Measurements from ENCODE around the gene SKA2.
"Not testable (repeated sequence)": the region's sequence is repeated elsewhere in the genome, so short reads cannot be mapped to it uniquely, and the experiment has no call there.

The SKA2 gene

DNA sequence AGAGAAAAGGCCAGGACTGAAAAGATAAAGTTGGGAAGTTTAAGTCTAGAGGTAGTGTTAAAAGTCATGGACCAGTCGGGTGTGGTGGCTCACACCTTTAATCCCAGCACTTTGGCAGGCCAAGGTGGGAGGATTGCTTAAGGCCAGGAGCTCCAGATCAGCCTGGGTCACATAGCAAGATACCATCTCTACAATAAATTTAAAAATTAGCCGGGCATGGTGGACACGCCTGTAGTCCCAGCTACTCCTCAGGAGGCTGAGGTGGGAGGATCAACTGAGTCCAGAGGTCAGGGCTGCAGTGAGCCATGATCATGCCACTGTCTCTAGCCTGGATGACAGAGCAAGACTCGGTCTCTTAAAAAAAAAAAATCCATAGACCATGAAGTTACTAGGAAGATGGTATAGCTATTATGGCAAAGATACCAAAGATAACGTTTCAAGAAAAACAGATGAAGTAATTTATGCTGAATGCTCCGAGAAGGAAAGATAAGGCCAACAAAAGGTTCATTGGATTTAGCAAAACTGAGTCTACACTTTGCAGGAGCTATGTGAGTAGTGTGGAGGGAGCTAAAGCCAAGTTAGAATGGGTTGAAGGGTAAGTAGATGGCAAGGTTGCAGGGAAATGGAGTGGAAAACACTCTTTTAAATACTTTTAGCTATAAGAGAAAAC, 60.0 kb downstream of the SKA2 start:
- Histone ChIP-seq H3K27ac (peak overlapping the region; percentile 97), H3K9ac (ENCODE audit: insufficient read length) (no peak overlapping the region), H3K4me3 (no peak overlapping the region), H3K9me3 (ENCODE audit: low read depth, low read length) (no peaks in the 10 kb centered on the region), H3K36me3 (ENCODE audit: insufficient read depth, low read length) (peaks cover 28% of the 10 kb centered on the region)
- TF ChIP-seq FOXP2 (optimal IDR thresholded peaks at IDR 0.05; ENCODE audit: control extremely low read depth, extremely low read length, insufficient read depth) (no peak), POLR2AphosphoS5 (IDR thresholded peaks at IDR 0.05; ENCODE audit: borderline replicate concordance, low read depth, low read length) (no peak), EZH2 (IDR thresholded peaks at IDR 0.05) (no peak)
- no peak for DNase-seq (ENCODE audit: low read depth, low spot score)

DNA sequence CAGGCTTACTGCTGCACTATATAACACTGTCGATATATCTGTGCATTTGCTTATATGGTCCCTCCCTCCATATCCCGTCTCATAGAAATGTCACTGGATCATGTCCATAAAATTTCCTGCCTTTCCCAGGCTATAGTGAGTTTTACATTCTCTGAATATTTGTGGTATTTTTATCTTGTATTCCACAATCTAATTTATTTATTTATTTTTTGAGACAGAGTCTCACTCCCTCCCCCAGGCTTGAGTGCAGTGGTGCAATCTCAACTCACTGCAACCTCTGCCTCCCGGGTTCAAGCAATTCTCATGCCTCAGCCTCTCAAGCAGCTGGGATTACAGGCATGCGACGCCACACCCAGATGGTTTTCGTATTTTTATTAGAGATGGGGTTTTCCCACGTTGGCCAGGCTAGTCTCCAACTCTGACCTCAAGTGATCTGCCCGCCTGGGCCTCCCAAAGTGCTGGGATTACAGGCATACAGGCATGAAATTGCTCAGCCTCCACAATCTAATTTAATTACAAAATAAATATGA, 61.2 kb downstream of the SKA2 start:
- Histone ChIP-seq H3K27ac (peak overlapping the region; percentile 97), H3K9me3 (ENCODE audit: low read depth, low read length) (no peaks in the 10 kb centered on the region), H3K36me3 (ENCODE audit: insufficient read depth, low read length) (peaks cover 27% of the 10 kb centered on the region), H3K4me3 (peak overlapping the region; percentile 79), H3K9ac (ENCODE audit: insufficient read length) (peak overlapping the region; percentile 75)
- TF ChIP-seq EZH2 (IDR thresholded peaks at IDR 0.05) (no peak), POLR2AphosphoS5 (IDR thresholded peaks at IDR 0.05; ENCODE audit: borderline replicate concordance, low read depth, low read length) (no peak), FOXP2 (optimal IDR thresholded peaks at IDR 0.05; ENCODE audit: control extremely low read depth, extremely low read length, insufficient read depth) (no peak)
- DNase-seq (ENCODE audit: low read depth, low spot score), result peak; percentile 84

DNA sequence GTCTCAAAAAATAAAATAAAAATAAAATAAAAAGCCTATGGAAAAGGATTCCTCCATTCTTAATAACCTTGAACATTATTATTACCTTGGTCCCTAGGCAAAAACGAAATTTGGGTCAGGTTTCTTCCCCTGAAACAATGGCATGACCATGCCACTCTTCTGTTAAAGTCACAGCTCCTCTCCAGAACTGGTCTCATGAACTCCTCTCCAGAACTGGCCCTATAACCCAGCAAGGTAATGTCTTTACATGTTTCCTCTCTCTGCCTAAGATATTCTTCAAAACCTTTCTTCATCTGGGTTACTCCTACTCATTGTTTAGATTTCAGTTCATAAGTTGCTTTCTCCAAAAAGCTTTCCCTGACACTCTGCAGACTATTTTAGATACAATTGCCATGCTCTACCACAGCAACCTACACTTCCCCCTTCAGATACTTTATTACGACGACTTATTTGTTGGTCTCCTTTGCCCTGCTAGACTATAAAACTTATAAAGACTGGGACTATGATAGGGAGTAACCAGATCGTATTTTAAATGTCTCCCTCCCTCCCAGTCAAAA, 61.8 kb downstream of the SKA2 start:
- peaks cover 26% of the 10 kb centered on the region for H3K36me3 ChIP-seq (ENCODE audit: insufficient read depth, low read length)
- TF ChIP-seq EZH2 (IDR thresholded peaks at IDR 0.05) (no peak), POLR2AphosphoS5 (IDR thresholded peaks at IDR 0.05; ENCODE audit: borderline replicate concordance, low read depth, low read length) (no peak), FOXP2 (optimal IDR thresholded peaks at IDR 0.05; ENCODE audit: control extremely low read depth, extremely low read length, insufficient read depth) (no peak)
- peak overlapping the region; percentile 75 for H3K9ac ChIP-seq (ENCODE audit: insufficient read length)
- no peaks in the 10 kb centered on the region for H3K9me3 ChIP-seq (ENCODE audit: low read depth, low read length)
- no peak for DNase-seq (ENCODE audit: low read depth, low spot score)
- peak overlapping the region; percentile 79 for H3K4me3 ChIP-seq
- peak overlapping the region; percentile 97 for H3K27ac ChIP-seq

DNA sequence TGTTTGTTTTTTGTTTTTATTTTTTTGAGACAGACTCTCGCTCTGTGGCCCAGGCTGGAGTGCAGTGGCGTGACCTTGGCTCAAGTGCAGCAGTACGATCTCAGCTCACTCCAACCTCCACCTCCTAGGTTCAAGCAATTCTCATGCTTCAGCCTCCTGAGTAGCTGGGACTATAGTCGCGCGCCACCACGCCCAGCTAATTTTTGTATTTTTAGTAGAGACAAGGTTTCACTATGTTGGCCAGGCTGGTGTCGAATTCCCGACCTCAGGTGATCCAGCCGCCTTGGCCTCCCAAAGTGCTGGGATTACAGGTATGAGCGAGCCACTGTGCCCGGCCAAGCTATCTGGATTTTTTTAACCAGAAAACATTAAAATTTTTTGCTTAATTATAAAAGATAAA, 64.4 kb downstream of the SKA2 start:
- not testable (repeated sequence) for DNase-seq (ENCODE audit: low read depth, low spot score); H3K27ac ChIP-seq; H3K9ac ChIP-seq (ENCODE audit: insufficient read length); H3K4me3 ChIP-seq; H3K9me3 ChIP-seq (ENCODE audit: low read depth, low read length)
- H3K36me3 ChIP-seq (ENCODE audit: insufficient read depth, low read length), result peaks cover 27% of the 10 kb centered on the region

DNA sequence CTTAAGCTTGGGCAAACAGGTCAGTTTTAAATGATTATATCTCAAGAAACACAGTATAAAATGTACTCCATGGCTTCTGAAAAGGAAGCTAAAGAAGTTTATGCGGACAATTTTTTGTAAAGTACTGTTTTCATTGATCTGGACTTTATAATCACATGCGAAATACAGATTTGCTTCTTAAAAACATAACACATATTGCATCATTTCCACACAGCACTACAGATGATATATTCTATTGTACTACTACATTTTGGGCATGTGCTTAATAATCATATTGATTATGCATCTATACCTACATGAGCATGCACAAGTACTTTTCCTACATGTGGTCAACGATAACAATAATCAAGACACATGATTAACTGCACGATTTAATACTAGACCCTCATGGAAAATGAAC, 70.8 kb downstream of the SKA2 start:
- TF ChIP-seq EZH2 (IDR thresholded peaks at IDR 0.05), result no peak
- no peak for TF ChIP-seq POLR2AphosphoS5 (IDR thresholded peaks at IDR 0.05; ENCODE audit: borderline replicate concordance, low read depth, low read length)
- TF ChIP-seq FOXP2 (optimal IDR thresholded peaks at IDR 0.05; ENCODE audit: control extremely low read depth, extremely low read length, insufficient read depth), result no peak
- DNase-seq (ENCODE audit: low read depth, low spot score), result no peak
- H3K4me3 ChIP-seq, result no peak overlapping the region
- H3K27ac ChIP-seq, result peak overlapping the region; percentile 42; the same call in 1 of the 2 replicates
- no peak overlapping the region for H3K9ac ChIP-seq (ENCODE audit: insufficient read length)
- peaks cover 56% of the 10 kb centered on the region for H3K36me3 ChIP-seq (ENCODE audit: insufficient read depth, low read length)
- H3K9me3 ChIP-seq (ENCODE audit: low read depth, low read length), result peaks cover 2% of the 10 kb centered on the region; the same call in 1 of the 2 replicates

DNA sequence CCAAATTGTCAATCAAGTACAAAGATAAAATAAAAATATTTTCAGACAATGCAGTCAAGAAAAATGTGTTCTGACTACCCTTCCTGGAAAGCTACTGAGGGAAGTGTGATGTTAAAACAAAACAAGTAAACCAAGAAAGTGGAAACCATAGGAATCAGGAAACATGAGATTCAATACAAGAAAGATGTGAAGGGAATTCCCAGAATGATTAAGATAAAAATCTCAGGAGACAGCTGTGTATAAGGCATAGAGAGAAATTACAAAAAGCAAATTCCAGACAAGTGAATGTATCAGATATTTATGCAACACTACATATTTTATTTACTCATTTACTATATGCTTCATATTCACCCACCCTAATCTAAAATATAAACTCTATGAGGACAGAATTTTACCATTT, 80.5 kb downstream of the SKA2 start:
- no peak overlapping the region for H3K4me3 ChIP-seq
- no peaks in the 10 kb centered on the region for H3K9me3 ChIP-seq (ENCODE audit: low read depth, low read length)
- TF ChIP-seq POLR2AphosphoS5 (IDR thresholded peaks at IDR 0.05; ENCODE audit: borderline replicate concordance, low read depth, low read length) (no peak), EZH2 (IDR thresholded peaks at IDR 0.05) (no peak), FOXP2 (optimal IDR thresholded peaks at IDR 0.05; ENCODE audit: control extremely low read depth, extremely low read length, insufficient read depth) (no peak)
- H3K27ac ChIP-seq, result no peak overlapping the region
- no peak overlapping the region for H3K9ac ChIP-seq (ENCODE audit: insufficient read length)
- H3K36me3 ChIP-seq (ENCODE audit: insufficient read depth, low read length), result peaks cover 52% of the 10 kb centered on the region
- DNase-seq (ENCODE audit: low read depth, low spot score), result no peak

DNA sequence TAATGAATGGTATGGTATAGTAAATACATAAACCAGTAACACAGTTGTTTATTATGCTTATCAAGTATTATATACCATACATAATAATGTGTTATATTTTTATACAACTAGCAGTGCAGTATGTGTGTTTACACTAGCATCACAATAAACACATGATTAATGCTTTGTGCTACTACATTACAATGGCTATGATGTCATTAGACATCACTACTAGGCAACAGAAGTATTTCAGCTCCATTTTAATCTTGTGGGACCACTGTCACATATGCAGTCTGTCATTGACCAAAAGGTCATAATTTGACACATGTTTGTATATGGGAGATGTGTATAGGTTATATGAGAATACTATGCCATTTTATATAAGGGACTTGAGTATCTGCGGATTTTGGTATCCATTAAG, 81.0 kb downstream of the SKA2 start:
- Histone ChIP-seq H3K36me3 (ENCODE audit: insufficient read depth, low read length) (peaks cover 49% of the 10 kb centered on the region), H3K9me3 (ENCODE audit: low read depth, low read length) (no peaks in the 10 kb centered on the region), H3K27ac (no peak overlapping the region), H3K9ac (ENCODE audit: insufficient read length) (no peak overlapping the region), H3K4me3 (no peak overlapping the region)
- TF ChIP-seq POLR2AphosphoS5 (IDR thresholded peaks at IDR 0.05; ENCODE audit: borderline replicate concordance, low read depth, low read length), result no peak
- no peak for TF ChIP-seq FOXP2 (optimal IDR thresholded peaks at IDR 0.05; ENCODE audit: control extremely low read depth, extremely low read length, insufficient read depth)
- TF ChIP-seq EZH2 (IDR thresholded peaks at IDR 0.05), result no peak
- DNase-seq (ENCODE audit: low read depth, low spot score), result no peak

DNA sequence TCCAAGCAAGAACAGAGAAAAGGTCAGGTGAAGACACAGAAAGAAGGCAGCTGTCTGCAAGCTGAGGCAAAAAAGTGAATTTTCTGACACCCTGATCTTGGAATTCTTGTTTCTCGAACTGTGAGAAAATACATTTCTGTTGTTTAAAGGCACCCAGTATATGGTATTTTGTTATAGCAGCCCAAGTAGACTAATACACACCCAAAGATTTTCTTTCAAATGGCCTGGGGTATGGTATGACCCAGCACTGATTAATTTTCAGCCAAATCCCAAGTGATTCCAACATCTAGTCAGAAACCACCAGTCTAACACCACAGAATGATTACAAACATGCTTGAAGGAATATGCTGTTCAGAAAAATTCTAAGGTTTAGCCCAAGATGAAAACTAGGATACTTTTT, 85.1 kb downstream of the SKA2 start:
- Histone ChIP-seq H3K4me3 (no peak overlapping the region), H3K9me3 (ENCODE audit: low read depth, low read length) (no peaks in the 10 kb centered on the region), H3K27ac (no peak overlapping the region), H3K9ac (ENCODE audit: insufficient read length) (no peak overlapping the region), H3K36me3 (ENCODE audit: insufficient read depth, low read length) (peaks cover 45% of the 10 kb centered on the region)
- no peak for TF ChIP-seq POLR2AphosphoS5 (IDR thresholded peaks at IDR 0.05; ENCODE audit: borderline replicate concordance, low read depth, low read length)
- no peak for TF ChIP-seq EZH2 (IDR thresholded peaks at IDR 0.05)
- TF ChIP-seq FOXP2 (optimal IDR thresholded peaks at IDR 0.05; ENCODE audit: control extremely low read depth, extremely low read length, insufficient read depth), result no peak
- DNase-seq (ENCODE audit: low read depth, low spot score), result no peak

Data from SK-N-MC (cell line).